SH-SY5Y (cell line): ENCODE data around the gene STRIP2.

Experiments used
- GATA2 ChIP-seq: IDR thresholded peaks from 2 replicates; pipeline ENCODE4 v1.6.1; 2011; ENCODE audit warnings: mild to moderate bottlenecking, low read depth, low read length
- GATA3 ChIP-seq: IDR thresholded peaks from 2 replicates; pipeline ENCODE4 v1.6.1; 2011; ENCODE audit warnings: low read depth, mild to moderate bottlenecking, low read length, moderate library complexity

DNA sequence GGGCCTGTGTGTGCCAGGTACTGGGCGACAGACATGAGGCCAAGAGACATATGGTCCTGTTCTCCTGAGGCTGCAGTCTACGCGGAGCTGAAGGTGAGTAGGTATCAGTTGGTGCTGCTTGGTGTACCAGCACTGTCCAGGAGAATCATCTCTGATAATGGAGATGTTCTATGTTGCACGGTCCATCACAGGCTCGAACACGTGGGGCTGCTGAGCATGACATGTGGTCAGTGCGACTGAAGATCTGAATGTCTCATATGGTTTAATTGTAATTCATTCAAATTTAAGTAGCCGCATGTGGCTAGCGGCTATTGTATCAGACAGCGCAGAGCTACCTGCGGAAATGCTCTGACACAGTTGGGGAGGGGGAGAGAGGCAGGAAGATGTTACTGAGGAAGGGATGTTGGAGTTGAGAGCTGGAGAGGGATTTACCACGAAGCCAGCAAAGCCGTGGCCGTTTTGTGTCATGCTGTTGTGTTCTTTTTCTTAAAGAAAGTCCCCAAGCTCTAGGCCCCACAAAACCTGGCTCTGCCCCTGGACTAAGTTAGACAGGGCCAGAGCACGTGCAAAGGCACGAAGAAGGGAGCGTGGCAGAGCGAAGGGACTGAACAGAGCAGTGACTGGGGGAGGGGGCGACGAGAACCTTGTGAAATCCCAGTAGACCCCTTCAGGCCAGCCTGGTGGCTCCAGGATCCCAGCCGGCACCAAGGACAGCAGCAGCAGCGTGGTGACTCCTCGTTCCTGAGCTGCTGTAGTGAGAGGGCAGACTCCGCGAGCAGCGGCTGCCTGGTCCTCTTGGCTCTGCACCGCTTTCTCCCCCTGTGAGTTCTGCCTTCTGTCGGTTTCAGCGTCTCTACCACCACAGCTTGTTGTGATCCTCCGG, 88.1 kb downstream of the STRIP2 start:
- TF ChIP-seq GATA2 = no peak
- no peak for TF ChIP-seq GATA3
